ENCODE measurements around the gene CHRNB1. TPM values are rescaled to one million over a fixed set of nuclear protein-coding genes. Genes with fewer than 3 reads are reported as not detected.
A peak's percentile ranks its signal among the peaks of the same experiment; 100 is the strongest.

Gene CHRNB1
- total RNA-seq, 1 donor from 2014 or later: 11.7 TPM

GRCh38 chr17:7443499-7444485 is 1.1 kb upstream of the CHRNB1 start:
- H3K4me3 ChIP-seq (ENCODE audit: insufficient read depth, low read depth, low read length): no peak overlapping the region
- peaks cover 13% of the 10 kb centered on the region for H3K4me1 Mint-ChIP-seq (ENCODE audit: low read depth, unreplicated experiment)
- H3K4me1 ChIP-seq (ENCODE audit: insufficient read depth, low read length): peaks cover 18% of the 10 kb centered on the region
- H2AFZ ChIP-seq (ENCODE audit: low read depth, low read length): no peak overlapping the region
- no peaks in the 10 kb centered on the region for H3K79me2 ChIP-seq (ENCODE audit: insufficient read depth, low read length)
- TF ChIP-seq EZH2 (IDR thresholded peaks at IDR 0.05; ENCODE audit: insufficient read depth, low read length) (no peak), CTCF (IDR thresholded peaks at IDR 0.05; ENCODE audit: insufficient read depth, low read depth, low read length) (no peak)
- FAIRE-seq: peak; percentile 5
- H3K9me3 Mint-ChIP-seq (ENCODE audit: unreplicated experiment): peaks cover 7% of the 10 kb centered on the region
- no peak overlapping the region for H3K27ac ChIP-seq (ENCODE audit: low read depth, low read length)
- peaks cover 26% of the 10 kb centered on the region for H3K36me3 Mint-ChIP-seq (ENCODE audit: low read depth, unreplicated experiment)
- peak overlapping the region; percentile 6 for H3K4me2 ChIP-seq (ENCODE audit: low read length)
- no peak overlapping the region for H3K9ac ChIP-seq (ENCODE audit: low read length)
- DNase-seq (ENCODE audit: low read depth): peak; percentile 57
- H3K36me3 ChIP-seq (ENCODE audit: insufficient read depth, low read length): no peaks in the 10 kb centered on the region
- no peaks in the 10 kb centered on the region for H3K9me3 ChIP-seq (ENCODE audit: insufficient read depth, low read depth, low read length)
- peaks cover 39% of the 10 kb centered on the region for H3K27me3 ChIP-seq (ENCODE audit: insufficient read depth, low read length)
- peaks cover 8% of the 10 kb centered on the region for H3K27me3 Mint-ChIP-seq (ENCODE audit: low read depth, unreplicated experiment)
- H3K27ac Mint-ChIP-seq (ENCODE audit: unreplicated experiment): no peak overlapping the region
- H4K20me1 ChIP-seq (ENCODE audit: insufficient read depth, low read length): peaks cover 3% of the 10 kb centered on the region
- peak overlapping the region; percentile 54 for H3K4me3 Mint-ChIP-seq (ENCODE audit: unreplicated experiment)

GRCh38 chr17:7445619-7445968 is 733 bp downstream of the CHRNB1 start:
- Histone ChIP-seq H3K79me2 (ENCODE audit: insufficient read depth, low read length) (no peaks in the 10 kb centered on the region), H3K4me3 (ENCODE audit: insufficient read depth, low read depth, low read length) (peak overlapping the region; percentile 54), H3K4me1 (ENCODE audit: insufficient read depth, low read length) (peaks cover 13% of the 10 kb centered on the region), H3K9ac (ENCODE audit: low read length) (no peak overlapping the region), H4K20me1 (ENCODE audit: insufficient read depth, low read length) (no peaks in the 10 kb centered on the region), H3K36me3 (ENCODE audit: insufficient read depth, low read length) (no peaks in the 10 kb centered on the region), H2AFZ (ENCODE audit: low read depth, low read length) (peak overlapping the region; percentile 63), H3K9me3 (ENCODE audit: insufficient read depth, low read depth, low read length) (no peaks in the 10 kb centered on the region), H3K4me2 (ENCODE audit: low read length) (peak overlapping the region; percentile 83), H3K27ac (ENCODE audit: low read depth, low read length) (no peak overlapping the region), H3K27me3 (ENCODE audit: insufficient read depth, low read length) (peaks cover 27% of the 10 kb centered on the region)
- peaks cover 7% of the 10 kb centered on the region for H3K9me3 Mint-ChIP-seq (ENCODE audit: unreplicated experiment)
- FAIRE-seq: no peak
- peak overlapping the region; percentile 50 for H3K27ac Mint-ChIP-seq (ENCODE audit: unreplicated experiment)
- H3K36me3 Mint-ChIP-seq (ENCODE audit: low read depth, unreplicated experiment): peaks cover 27% of the 10 kb centered on the region
- H3K4me1 Mint-ChIP-seq (ENCODE audit: low read depth, unreplicated experiment): peaks cover 11% of the 10 kb centered on the region
- H3K27me3 Mint-ChIP-seq (ENCODE audit: low read depth, unreplicated experiment): peaks cover 8% of the 10 kb centered on the region
- TF ChIP-seq CTCF (IDR thresholded peaks at IDR 0.05; ENCODE audit: insufficient read depth, low read depth, low read length) (no peak), EZH2 (IDR thresholded peaks at IDR 0.05; ENCODE audit: insufficient read depth, low read length) (no peak)
- no peak for DNase-seq (ENCODE audit: low read depth)
- H3K4me3 Mint-ChIP-seq (ENCODE audit: unreplicated experiment): peak overlapping the region; percentile 73

- no peak overlapping the region for H3K9ac ChIP-seq (ENCODE audit: low read length)
- peaks cover 14% of the 10 kb centered on the region for H3K4me1 Mint-ChIP-seq (ENCODE audit: low read depth, unreplicated experiment)
- no peak overlapping the region for H3K27ac Mint-ChIP-seq (ENCODE audit: unreplicated experiment)
- H3K79me2 ChIP-seq (ENCODE audit: insufficient read depth, low read length): no peaks in the 10 kb centered on the region
- peaks cover 10% of the 10 kb centered on the region for H3K4me1 ChIP-seq (ENCODE audit: insufficient read depth, low read length)
- H3K27ac ChIP-seq (ENCODE audit: low read depth, low read length): no peak overlapping the region
- FAIRE-seq: no peak
- H3K4me3 Mint-ChIP-seq (ENCODE audit: unreplicated experiment): peak overlapping the region; percentile 16
- peaks cover 27% of the 10 kb centered on the region for H3K27me3 ChIP-seq (ENCODE audit: insufficient read depth, low read length)
- H4K20me1 ChIP-seq (ENCODE audit: insufficient read depth, low read length): no peaks in the 10 kb centered on the region
- no peak overlapping the region for H2AFZ ChIP-seq (ENCODE audit: low read depth, low read length)
- TF ChIP-seq CTCF (IDR thresholded peaks at IDR 0.05; ENCODE audit: insufficient read depth, low read depth, low read length) (no peak), EZH2 (IDR thresholded peaks at IDR 0.05; ENCODE audit: insufficient read depth, low read length) (no peak)
- no peaks in the 10 kb centered on the region for H3K9me3 ChIP-seq (ENCODE audit: insufficient read depth, low read depth, low read length)
- H3K36me3 Mint-ChIP-seq (ENCODE audit: low read depth, unreplicated experiment): peaks cover 22% of the 10 kb centered on the region
- H3K9me3 Mint-ChIP-seq (ENCODE audit: unreplicated experiment): peaks cover 7% of the 10 kb centered on the region
- H3K4me3 ChIP-seq (ENCODE audit: insufficient read depth, low read depth, low read length): no peak overlapping the region
- H3K4me2 ChIP-seq (ENCODE audit: low read length): no peak overlapping the region
- H3K36me3 ChIP-seq (ENCODE audit: insufficient read depth, low read length): no peaks in the 10 kb centered on the region
- H3K27me3 Mint-ChIP-seq (ENCODE audit: low read depth, unreplicated experiment): peaks cover 9% of the 10 kb centered on the region
- DNase-seq (ENCODE audit: low read depth): no peak
Measured at GRCh38 chr17:7448461-7448860, 3.6 kb downstream of the CHRNB1 start.
